Panc1 (cell line): Measurements from ENCODE around the gene URGCP. TPM values are rescaled to one million over a fixed set of nuclear protein-coding genes. Genes with fewer than 3 reads are reported as not detected.

ENCODE experiments used
- ATAC-seq: fragments of 200-7000 bp; cut with Tn5 transposase; 2 replicates; pipeline ENCODE4 v1.9.1; 2020; ENCODE audit warnings: mild to moderate bottlenecking, moderate library complexity
- BruUV-seq: library from RNA; stranded (reverse); fragments of 400-500 nt; replicated peaks from 2 replicates; lab custom pipeline; 2021; lab: Mats Ljungman, UMichigan
- CTCF ChIA-PET: fragments of 300-600 bp; sonication (Branson Sonifier 250); formaldehyde crosslinking; loops from one replicate; lab custom pipeline; 2022; ENCODE audit warnings: antibody characterized with exemption; lab: Charles Lee
- POLR2A ChIA-PET: fragments of 300-600 bp; sonication (Branson Sonifier 250); formaldehyde crosslinking; loops from one replicate; lab custom pipeline; 2022; ENCODE audit warnings: antibody characterized with exemption; lab: Charles Lee
- DNase-seq: peaks from one replicate; pipeline ENCODE4 v3.0.0-alpha.2; 2010; ENCODE audit warnings: low read depth, low spot score
- H3K27ac ChIP-seq: 2 replicates; pipeline ENCODE4 v1.5.1; 2011; ENCODE audit warnings: mild to moderate bottlenecking, low read length, inconsistent platforms
- H3K27me3 ChIP-seq: fragments of 200-500 bp; sonication (Bioruptor generic); 2 replicates; pipeline ENCODE4 v1.6.0; 2014; ENCODE audit warnings: low read length, inconsistent platforms; ENCODE audit not compliant: control insufficient read depth, insufficient read depth
- H3K36me3 ChIP-seq: fragments of 200-500 bp; sonication (Bioruptor generic); 2 replicates; pipeline ENCODE4 v1.5.1; 2014; ENCODE audit warnings: inconsistent platforms, mild to moderate bottlenecking, low read length, moderate library complexity; ENCODE audit not compliant: control insufficient read depth, insufficient read depth
- H3K4me1 ChIP-seq: 2 replicates; pipeline ENCODE4 v1.5.1; 2011; ENCODE audit warnings: inconsistent platforms, mild to moderate bottlenecking, low read length, moderate library complexity; ENCODE audit not compliant: control insufficient read depth, insufficient read depth
- H3K4me3 ChIP-seq, 2 experiments: 2 replicates each; pipeline ENCODE4 v1.5.1; 2011 to 2012; ENCODE audit warnings: low read depth in 2 of 2, low read length in 2 of 2, mild to moderate bottlenecking in 2 of 2, inconsistent platforms in 1 of 2, moderate library complexity in 1 of 2
- H3K9me3 ChIP-seq: fragments of 200-500 bp; sonication (Bioruptor generic); 2 replicates; pipeline ENCODE4 v1.5.1; 2014; ENCODE audit warnings: low read depth, mild to moderate bottlenecking, inconsistent platforms, low read length, moderate library complexity; ENCODE audit not compliant: control insufficient read depth, insufficient read depth
- POLR2AphosphoS5 ChIP-seq: IDR thresholded peaks from 2 replicates; pipeline ENCODE4 v1.6.1; 2012; ENCODE audit warnings: mild to moderate bottlenecking, low read depth, low read length, moderate library complexity
- SIN3A ChIP-seq: IDR thresholded peaks from 2 replicates; pipeline ENCODE4 v1.6.1; 2012; ENCODE audit warnings: low read depth, mild to moderate bottlenecking, low read length, moderate library complexity, borderline replicate concordance; ENCODE audit not compliant: insufficient read depth
- TCF7L2 ChIP-seq: IDR thresholded peaks from 2 replicates; pipeline ENCODE4 v1.6.1; 2011; ENCODE audit warnings: mild to moderate bottlenecking, low read depth, low read length, inconsistent platforms
- in situ Hi-C: cut with HindIII; loops from 2 replicates; pipeline ENCODE4 v1.10.0; 2016; ENCODE audit warnings: low sequenced_read_pairs, low pct_unique_long_range_greater_than_20kb
- intact Hi-C: fragments of 100-400 bp; cut with micrococcal nuclease; formaldehyde crosslinking; loops from one replicate; pipeline ENCODE4 v1.10.0; 2022; ENCODE audit not compliant: unreplicated experiment
- total RNA-seq: library from RNA; stranded (reverse); gene quantifications from one replicate; pipeline ENCODE4 v1.2.1, GENCODE V29; 2021; ENCODE audit not compliant: unreplicated experiment
- TF ChIP-seq, protein P1 (sequence below): fragments of 450-650 bp; IDR thresholded peaks from 2 replicates; pipeline ENCODE4 v1.5.1; 2017; ENCODE audit warnings: mild to moderate bottlenecking
- TF ChIP-seq, protein P2 (sequence below), 2 experiments: IDR thresholded peaks; 2 replicates each; pipeline ENCODE4 v1.6.1; 2011 to 2012; ENCODE audit warnings: low read depth in 2 of 2, control low read depth in 1 of 2, low read length in 1 of 2, mild to moderate bottlenecking in 1 of 2, moderate library complexity in 1 of 2; ENCODE audit not compliant: insufficient read depth in 1 of 2

The URGCP gene
- total RNA-seq, 1 experiment from 2014 or later, result 34.3 TPM

DNA sequence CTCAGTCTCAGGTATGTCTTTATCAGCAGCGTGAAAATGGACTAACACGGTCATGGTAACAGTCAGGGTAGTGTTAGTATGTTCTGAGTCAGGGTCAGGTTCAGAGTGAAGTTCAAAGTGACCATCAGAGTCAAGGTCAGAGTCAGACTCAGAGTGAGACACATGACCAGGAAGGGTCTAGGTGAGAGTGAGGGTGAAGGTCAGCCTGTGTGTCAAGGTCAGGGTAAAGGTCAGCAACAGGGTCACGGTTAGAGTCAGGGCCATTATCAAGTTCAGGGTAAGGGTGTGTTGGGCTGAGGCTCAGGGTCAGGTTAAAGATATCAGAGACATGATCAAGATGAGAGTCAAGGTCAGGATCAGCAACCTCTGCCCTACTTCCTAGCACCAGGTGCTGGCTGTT lies 41.1 kb downstream of the URGCP start:
- H3K4me1 ChIP-seq, result peaks cover 9% of the 10 kb centered on the region
- ChIA-PET CTCF (no interaction called here), POLR2A (no interaction called here)
- no peaks in the 10 kb centered on the region; the same call in 1 of the 2 replicates for H3K9me3 ChIP-seq
- H3K4me3 ChIP-seq, result no peak overlapping the region
- DNase-seq, result no peak
- no peak for ATAC-seq
- no peak overlapping the region for H3K27ac ChIP-seq
- no peaks in the 10 kb centered on the region for H3K27me3 ChIP-seq
- BruUV-seq, result no TSS peak
- H3K36me3 ChIP-seq, result no peaks in the 10 kb centered on the region
- in situ Hi-C loops (no loop called here), intact Hi-C loops (no loop called here)
- TF ChIP-seq SIN3A (no peak), POLR2AphosphoS5 (no peak), TCF7L2 (no peak)
- TF ChIP-seq, protein P1, sequence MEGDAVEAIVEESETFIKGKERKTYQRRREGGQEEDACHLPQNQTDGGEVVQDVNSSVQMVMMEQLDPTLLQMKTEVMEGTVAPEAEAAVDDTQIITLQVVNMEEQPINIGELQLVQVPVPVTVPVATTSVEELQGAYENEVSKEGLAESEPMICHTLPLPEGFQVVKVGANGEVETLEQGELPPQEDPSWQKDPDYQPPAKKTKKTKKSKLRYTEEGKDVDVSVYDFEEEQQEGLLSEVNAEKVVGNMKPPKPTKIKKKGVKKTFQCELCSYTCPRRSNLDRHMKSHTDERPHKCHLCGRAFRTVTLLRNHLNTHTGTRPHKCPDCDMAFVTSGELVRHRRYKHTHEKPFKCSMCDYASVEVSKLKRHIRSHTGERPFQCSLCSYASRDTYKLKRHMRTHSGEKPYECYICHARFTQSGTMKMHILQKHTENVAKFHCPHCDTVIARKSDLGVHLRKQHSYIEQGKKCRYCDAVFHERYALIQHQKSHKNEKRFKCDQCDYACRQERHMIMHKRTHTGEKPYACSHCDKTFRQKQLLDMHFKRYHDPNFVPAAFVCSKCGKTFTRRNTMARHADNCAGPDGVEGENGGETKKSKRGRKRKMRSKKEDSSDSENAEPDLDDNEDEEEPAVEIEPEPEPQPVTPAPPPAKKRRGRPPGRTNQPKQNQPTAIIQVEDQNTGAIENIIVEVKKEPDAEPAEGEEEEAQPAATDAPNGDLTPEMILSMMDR, result no peak
- TF ChIP-seq, protein P2, sequence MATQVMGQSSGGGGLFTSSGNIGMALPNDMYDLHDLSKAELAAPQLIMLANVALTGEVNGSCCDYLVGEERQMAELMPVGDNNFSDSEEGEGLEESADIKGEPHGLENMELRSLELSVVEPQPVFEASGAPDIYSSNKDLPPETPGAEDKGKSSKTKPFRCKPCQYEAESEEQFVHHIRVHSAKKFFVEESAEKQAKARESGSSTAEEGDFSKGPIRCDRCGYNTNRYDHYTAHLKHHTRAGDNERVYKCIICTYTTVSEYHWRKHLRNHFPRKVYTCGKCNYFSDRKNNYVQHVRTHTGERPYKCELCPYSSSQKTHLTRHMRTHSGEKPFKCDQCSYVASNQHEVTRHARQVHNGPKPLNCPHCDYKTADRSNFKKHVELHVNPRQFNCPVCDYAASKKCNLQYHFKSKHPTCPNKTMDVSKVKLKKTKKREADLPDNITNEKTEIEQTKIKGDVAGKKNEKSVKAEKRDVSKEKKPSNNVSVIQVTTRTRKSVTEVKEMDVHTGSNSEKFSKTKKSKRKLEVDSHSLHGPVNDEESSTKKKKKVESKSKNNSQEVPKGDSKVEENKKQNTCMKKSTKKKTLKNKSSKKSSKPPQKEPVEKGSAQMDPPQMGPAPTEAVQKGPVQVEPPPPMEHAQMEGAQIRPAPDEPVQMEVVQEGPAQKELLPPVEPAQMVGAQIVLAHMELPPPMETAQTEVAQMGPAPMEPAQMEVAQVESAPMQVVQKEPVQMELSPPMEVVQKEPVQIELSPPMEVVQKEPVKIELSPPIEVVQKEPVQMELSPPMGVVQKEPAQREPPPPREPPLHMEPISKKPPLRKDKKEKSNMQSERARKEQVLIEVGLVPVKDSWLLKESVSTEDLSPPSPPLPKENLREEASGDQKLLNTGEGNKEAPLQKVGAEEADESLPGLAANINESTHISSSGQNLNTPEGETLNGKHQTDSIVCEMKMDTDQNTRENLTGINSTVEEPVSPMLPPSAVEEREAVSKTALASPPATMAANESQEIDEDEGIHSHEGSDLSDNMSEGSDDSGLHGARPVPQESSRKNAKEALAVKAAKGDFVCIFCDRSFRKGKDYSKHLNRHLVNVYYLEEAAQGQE (IDR thresholded peaks at IDR 0.05; ENCODE audit: insufficient read depth in 1 of 2, low read depth in 2 of 2, low read length in 1 of 2), result no peak

DNA sequence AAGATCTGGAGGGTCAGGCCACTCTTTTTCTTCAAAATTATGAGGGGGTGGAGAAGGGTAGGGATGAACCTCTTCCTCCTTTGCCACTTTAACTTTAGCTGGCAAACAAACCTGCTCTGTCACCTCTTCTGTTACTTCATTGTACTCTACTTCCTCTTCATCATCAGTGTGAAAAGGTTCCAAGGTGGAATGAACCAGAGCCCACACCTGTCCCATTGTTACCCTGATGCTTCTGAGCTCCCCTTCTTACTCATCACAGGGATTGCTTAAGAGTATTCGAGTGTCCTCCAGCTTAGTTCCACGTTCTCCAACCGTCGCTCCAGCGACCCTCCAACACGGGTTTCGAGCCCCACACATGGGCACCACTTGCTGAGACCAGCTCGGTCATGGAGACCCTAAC lies 42.3 kb downstream of the URGCP start:
- ChIA-PET CTCF (no interaction called here), POLR2A (no interaction called here)
- H3K27ac ChIP-seq, result no peak overlapping the region
- H3K27me3 ChIP-seq, result no peaks in the 10 kb centered on the region
- in situ Hi-C loops, result no loop called here
- ATAC-seq, result no peak
- H3K36me3 ChIP-seq, result no peaks in the 10 kb centered on the region
- H3K9me3 ChIP-seq, result no peaks in the 10 kb centered on the region
- intact Hi-C loops, result no loop called here
- TF ChIP-seq, protein P1, result no peak
- no peak for TF ChIP-seq TCF7L2
- TF ChIP-seq SIN3A, result no peak
- TF ChIP-seq, protein P2 (IDR thresholded peaks at IDR 0.05; ENCODE audit: insufficient read depth in 1 of 2, low read depth in 2 of 2, low read length in 1 of 2), result no peak
- no peak for TF ChIP-seq POLR2AphosphoS5
- DNase-seq, result no peak
- BruUV-seq, result no TSS peak
- no peak overlapping the region for H3K4me3 ChIP-seq
- peaks cover 5% of the 10 kb centered on the region for H3K4me1 ChIP-seq
